ENCODE data around the gene BST1.

DNA sequence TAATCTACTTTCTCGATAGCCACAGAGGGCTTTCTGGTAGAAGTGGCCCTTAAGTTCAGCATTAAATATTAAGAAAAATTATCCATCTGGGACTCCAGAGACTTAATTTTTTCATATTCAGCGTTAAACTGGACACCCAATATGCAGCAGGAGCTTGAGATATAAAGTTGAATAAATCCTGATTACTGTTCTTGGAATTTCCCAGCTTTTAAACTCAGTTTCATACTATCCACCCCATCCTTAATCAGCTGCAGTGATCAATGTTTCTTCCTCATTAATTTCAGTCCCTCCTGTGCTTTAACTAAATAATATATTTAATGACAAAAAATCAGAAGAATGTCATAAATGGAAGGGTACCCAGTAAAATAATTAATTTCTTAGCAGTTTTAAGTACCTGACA is 44.1 kb upstream of the BST1 start:
- TF ChIP-seq CTCF (IDR thresholded peaks at IDR 0.05 in 4 of 5, conservative IDR thresholded peaks at IDR 0.05 in 1 of 5) (no peak), POLR2A (IDR thresholded peaks at IDR 0.05) (no peak)
